NB4 (cell line): ENCODE data around the gene SDCBP2.

Source experiments
- MYC ChIP-seq: IDR thresholded peaks from 2 replicates; pipeline ENCODE4 v1.6.1; 2011; ENCODE audit warnings: low read depth, low read length
- TF ChIP-seq, protein P1 (sequence below): IDR thresholded peaks from one replicate; pipeline ENCODE4 v1.5.1; 2012; ENCODE audit warnings: low read depth, low read length

GRCh38 chr20:1369970-1370369 lies 41.0 kb upstream of the SDCBP2 start:
- TF ChIP-seq, protein P1, sequence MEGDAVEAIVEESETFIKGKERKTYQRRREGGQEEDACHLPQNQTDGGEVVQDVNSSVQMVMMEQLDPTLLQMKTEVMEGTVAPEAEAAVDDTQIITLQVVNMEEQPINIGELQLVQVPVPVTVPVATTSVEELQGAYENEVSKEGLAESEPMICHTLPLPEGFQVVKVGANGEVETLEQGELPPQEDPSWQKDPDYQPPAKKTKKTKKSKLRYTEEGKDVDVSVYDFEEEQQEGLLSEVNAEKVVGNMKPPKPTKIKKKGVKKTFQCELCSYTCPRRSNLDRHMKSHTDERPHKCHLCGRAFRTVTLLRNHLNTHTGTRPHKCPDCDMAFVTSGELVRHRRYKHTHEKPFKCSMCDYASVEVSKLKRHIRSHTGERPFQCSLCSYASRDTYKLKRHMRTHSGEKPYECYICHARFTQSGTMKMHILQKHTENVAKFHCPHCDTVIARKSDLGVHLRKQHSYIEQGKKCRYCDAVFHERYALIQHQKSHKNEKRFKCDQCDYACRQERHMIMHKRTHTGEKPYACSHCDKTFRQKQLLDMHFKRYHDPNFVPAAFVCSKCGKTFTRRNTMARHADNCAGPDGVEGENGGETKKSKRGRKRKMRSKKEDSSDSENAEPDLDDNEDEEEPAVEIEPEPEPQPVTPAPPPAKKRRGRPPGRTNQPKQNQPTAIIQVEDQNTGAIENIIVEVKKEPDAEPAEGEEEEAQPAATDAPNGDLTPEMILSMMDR = no peak
- no peak for TF ChIP-seq MYC
